HPDE6-E6E7 (cell line): ENCODE data around the gene KIAA1217.

Experiments used
- DNase-seq: peaks from one replicate; pipeline ENCODE4 v3.0.0; 2011; ENCODE audit warnings: missing footprints; ENCODE audit errors: extremely low spot score

Gene KIAA1217, protein sequence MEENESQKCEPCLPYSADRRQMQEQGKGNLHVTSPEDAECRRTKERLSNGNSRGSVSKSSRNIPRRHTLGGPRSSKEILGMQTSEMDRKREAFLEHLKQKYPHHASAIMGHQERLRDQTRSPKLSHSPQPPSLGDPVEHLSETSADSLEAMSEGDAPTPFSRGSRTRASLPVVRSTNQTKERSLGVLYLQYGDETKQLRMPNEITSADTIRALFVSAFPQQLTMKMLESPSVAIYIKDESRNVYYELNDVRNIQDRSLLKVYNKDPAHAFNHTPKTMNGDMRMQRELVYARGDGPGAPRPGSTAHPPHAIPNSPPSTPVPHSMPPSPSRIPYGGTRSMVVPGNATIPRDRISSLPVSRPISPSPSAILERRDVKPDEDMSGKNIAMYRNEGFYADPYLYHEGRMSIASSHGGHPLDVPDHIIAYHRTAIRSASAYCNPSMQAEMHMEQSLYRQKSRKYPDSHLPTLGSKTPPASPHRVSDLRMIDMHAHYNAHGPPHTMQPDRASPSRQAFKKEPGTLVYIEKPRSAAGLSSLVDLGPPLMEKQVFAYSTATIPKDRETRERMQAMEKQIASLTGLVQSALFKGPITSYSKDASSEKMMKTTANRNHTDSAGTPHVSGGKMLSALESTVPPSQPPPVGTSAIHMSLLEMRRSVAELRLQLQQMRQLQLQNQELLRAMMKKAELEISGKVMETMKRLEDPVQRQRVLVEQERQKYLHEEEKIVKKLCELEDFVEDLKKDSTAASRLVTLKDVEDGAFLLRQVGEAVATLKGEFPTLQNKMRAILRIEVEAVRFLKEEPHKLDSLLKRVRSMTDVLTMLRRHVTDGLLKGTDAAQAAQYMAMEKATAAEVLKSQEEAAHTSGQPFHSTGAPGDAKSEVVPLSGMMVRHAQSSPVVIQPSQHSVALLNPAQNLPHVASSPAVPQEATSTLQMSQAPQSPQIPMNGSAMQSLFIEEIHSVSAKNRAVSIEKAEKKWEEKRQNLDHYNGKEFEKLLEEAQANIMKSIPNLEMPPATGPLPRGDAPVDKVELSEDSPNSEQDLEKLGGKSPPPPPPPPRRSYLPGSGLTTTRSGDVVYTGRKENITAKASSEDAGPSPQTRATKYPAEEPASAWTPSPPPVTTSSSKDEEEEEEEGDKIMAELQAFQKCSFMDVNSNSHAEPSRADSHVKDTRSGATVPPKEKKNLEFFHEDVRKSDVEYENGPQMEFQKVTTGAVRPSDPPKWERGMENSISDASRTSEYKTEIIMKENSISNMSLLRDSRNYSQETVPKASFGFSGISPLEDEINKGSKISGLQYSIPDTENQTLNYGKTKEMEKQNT (N-terminal part only)

GRCh38 chr10:24208661-24209431 lies at the start of gene KIAA1217:
TSS of gene KIAA1217 (plus strand) at chr10:24209138. CDS start at chr10:24209194, 56 bp downstream.
- DNase-seq: no peak

- no peak for DNase-seq
Observed at GRCh38 chr10:24162206-24162985, 46.5 kb upstream of the KIAA1217 start.

DNA sequence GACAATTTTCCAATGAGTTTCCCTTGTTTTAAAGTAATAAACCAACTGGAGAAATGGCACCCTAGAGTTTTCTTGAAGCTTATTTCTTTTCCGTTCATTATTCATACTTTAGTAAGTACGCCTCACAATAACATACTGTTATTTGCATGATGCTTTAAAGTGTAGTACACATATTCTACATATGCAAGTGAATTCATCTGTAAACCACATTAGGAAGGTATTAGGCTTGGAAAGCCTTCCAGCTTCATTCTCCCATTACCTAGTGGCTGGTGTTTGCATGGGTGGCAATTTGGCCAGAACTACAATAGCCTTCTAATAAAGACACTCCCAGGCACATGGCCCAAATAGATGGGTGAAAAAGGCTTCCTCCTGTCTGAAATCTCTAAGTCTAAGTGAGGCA lies 45.5 kb upstream of the KIAA1217 start:
- no peak for DNase-seq

DNA sequence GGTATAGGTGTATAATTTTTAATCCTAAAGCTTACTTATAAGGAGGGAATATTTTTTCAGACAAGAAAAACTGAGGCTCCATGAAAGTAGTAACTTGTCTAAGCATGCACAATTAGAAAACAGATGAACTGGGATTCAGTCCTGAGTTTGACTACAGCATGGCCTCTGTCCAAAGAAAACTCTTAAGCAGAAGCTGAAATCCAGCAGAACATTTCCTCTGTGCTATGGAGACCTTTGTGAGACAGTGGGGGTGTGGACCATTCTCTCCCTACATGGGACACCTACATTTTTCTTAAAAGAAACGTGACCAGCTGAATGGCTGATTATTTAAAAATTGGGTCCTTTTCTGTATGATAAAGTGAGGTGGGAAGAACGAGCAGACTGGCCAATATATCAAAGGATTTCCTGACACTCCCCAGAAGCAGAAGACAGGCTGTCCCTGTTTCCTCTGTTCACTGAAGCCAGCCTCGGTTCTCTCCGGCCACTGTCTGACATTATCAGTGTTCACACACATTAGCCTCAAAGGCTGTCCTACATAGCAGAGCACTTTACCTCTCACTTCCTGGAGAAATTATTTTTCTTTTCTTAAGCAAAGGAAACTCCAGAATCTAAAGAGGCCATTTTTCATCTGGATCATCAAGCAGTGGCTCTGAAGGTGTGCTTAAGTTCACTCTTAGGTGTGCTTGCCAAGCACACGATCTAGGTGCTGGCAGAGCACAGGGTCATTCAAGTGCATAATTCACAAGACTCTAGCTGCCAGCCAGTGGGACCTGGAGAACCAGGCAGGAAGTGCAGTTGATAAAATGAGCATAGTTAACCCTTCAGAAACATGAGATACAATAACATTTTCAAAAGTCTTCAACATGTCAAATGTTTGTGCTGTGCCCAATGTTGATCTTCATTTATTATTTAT lies 40.4 kb upstream of the KIAA1217 start:
- no peak for DNase-seq

DNA sequence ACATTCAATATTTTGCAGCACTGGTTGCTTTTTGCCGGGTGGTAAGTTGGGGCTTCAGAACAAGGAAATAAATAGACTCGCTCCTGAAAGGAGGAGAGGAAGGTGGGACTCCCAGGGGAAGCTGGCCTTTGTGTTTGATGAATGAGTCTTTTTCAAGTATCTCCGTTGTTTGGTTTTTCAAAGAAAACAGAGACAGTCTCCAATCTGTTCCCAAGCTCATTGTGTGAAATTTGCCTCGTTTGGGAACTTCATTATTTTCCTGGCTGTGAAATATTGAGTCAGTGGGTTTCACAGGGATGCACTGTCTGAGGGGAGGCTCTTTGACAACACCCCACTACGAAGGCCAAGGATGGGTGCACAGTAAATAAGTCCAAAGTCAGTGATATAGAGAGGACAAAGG lies 38.7 kb upstream of the KIAA1217 start:
- no peak for DNase-seq

DNA sequence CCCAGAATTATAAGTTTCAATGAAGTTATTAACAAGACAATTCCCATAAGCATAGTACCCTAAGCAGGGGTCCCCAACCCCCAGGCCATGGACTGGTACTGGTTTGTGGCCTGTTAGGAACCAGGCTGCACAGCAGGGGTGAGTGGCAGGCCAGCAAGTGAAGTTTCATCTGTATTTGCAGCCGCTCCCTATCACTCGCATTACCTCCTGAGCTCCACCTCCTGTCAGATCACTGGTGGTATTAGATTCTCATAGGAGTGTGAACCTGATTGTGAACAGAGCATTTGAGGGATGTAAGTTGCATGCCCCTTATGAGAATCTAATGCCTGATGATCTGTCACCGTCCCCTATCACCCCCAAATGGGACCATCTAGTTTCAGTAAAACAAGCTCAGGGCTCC lies 36.0 kb upstream of the KIAA1217 start:
- no peak for DNase-seq

- DNase-seq: no peak
Observed at GRCh38 chr10:24174014-24174413, 34.9 kb upstream of the KIAA1217 start.

- DNase-seq: no peak
Observed at GRCh38 chr10:24176658-24177057, 32.3 kb upstream of the KIAA1217 start.

- DNase-seq: no peak
Observed at GRCh38 chr10:24177636-24178035, 31.3 kb upstream of the KIAA1217 start.

GRCh38 chr10:24180891-24181290 lies 28.0 kb upstream of the KIAA1217 start:
- DNase-seq: no peak

GRCh38 chr10:24184455-24184854 lies 24.5 kb upstream of the KIAA1217 start:
- no peak for DNase-seq

DNA sequence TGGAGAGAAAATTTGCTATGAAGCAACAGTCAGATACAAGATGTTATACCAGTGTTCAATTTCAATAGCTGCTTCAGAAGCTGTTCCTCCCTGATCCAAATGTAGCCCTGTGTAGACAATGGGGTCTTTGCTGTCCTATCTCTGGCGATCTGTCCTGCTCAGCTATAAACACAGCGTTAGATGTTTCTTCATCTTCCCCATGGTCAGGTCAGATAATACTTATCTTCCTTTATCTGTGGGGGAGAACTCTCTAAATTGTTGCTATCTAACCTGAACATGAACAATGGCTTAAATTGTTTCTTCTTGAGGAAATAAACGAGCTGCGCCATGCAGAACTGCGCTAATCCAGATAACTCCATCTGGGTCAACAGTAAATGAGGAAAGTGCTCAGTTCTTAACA lies 15.6 kb upstream of the KIAA1217 start:
- no peak for DNase-seq

- DNase-seq: no peak
Observed at GRCh38 chr10:24197263-24197662, 11.7 kb upstream of the KIAA1217 start.

- DNase-seq: no peak
Observed at GRCh38 chr10:24201503-24202180, 7.3 kb upstream of the KIAA1217 start.

DNA sequence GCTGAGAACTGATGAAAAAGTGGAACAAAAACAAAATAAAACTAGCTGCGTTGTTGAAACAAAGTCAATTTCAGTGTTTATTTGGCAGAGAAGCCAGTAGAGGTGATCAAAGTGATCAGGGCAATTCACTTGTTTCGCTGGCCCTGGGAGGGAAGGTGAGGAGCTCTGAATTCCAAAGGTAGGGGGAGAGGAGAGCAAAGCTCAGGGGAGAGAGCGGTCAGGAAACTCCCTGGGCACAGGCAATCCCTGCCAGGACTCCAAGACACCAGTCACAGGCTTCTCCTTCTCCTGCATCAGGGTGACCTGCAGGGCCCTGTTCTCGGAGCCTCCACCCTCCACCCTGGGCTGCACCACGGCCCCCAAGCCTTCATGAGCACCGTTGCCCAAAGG lies 6.8 kb upstream of the KIAA1217 start:
- no peak for DNase-seq

DNA sequence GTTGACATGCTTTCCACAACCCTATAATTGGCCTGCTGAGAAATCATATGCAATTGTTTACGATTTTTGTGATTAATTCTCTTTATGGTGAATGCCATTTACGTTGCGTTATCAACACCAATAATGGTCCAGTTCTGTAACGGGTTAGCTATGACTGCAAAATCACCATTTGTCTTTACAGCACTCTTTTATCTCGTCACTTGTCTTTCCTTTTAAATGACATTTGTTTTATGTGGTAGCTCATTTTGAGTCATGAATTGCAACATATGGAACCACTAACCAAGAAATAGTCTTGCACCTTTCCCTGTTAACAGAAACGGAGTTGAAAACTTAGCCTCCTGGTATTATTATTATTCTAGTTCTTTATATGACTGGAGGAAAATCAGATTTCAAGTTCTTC lies 3.1 kb upstream of the KIAA1217 start:
- DNase-seq: no peak

- no peak for DNase-seq
Observed at GRCh38 chr10:24206334-24206733, 2.6 kb upstream of the KIAA1217 start.

GRCh38 chr10:24206926-24207325 lies 2.0 kb upstream of the KIAA1217 start:
- DNase-seq: no peak

DNA sequence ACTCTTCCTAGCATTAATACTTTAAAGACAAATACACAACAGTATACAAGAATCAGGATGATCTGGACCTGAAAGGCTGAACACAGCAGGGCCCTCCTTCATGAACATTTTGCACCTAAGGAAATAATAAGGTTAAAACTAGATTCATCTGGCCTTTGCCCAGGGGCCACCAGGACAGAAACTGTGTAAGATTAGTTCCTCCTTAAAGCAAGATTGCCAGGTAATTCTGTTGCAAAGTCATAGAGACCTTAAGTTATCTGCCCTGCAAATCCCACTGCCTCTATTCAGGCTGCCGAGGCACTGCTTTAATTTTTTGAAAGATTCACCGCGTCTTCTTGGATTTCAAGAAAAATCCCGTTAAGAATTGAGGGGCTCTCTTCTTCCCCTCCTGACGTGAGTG lies 1.6 kb upstream of the KIAA1217 start:
- no peak for DNase-seq
